ENCODE results near the gene VWF. TPM values are rescaled to one million over a fixed set of nuclear protein-coding genes. Genes with fewer than 3 reads are reported as not detected.

The VWF gene
- total and polyA plus RNA-seq, 2 of the 4 experiments (the other 2 are of a cell fraction) = under 0.01 to 0.09 TPM

GRCh38 chr12:5921966-5922899 is 202.2 kb downstream of the VWF start:
- Histone ChIP-seq H4K91ac (ENCODE audit: insufficient read depth, low read depth, low read length) (no peak overlapping the region), H4K5ac (ENCODE audit: low read depth, low read length) (no peak overlapping the region), H3K4me2 (ENCODE audit: low read depth, low read length) (no peak overlapping the region), H4K20me1 (ENCODE audit: insufficient read depth, low read length) (no peaks in the 10 kb centered on the region), H2AK5ac (ENCODE audit: low read depth, low read length) (no peak overlapping the region), H3K4me1 (ENCODE audit: control insufficient read depth, insufficient read depth, low read length) (no peaks in the 10 kb centered on the region), H3K9me3 (ENCODE audit: control insufficient read depth, insufficient read depth, low read length) (no peaks in the 10 kb centered on the region), H3K27ac (ENCODE audit: insufficient read depth, low read length) (no peak overlapping the region), H2BK120ac (ENCODE audit: low read depth, low read length) (no peak overlapping the region), H2AFZ (replicated peaks; ENCODE audit: low read length, poor library complexity) (no peak overlapping the region), H3K9ac (ENCODE audit: low read depth, low read length) (no peak overlapping the region), H3K4me3 (ENCODE audit: insufficient read depth, low read depth, low read length) (no peak overlapping the region), H3K18ac (ENCODE audit: low read depth, low read length) (no peak overlapping the region), H2AK9ac (replicated peaks; ENCODE audit: low read depth, low read length, poor library complexity) (no peak overlapping the region), H2BK15ac (ENCODE audit: low read depth, low read length) (no peak overlapping the region), H3K14ac (replicated peaks; ENCODE audit: low read depth, low read length) (no peak overlapping the region), H4K8ac (ENCODE audit: low read depth in 2 of 2, low read length in 2 of 2) (no peak overlapping the region), H2BK20ac (ENCODE audit: low read depth, low read length) (no peak overlapping the region), H3K27me3 (ENCODE audit: control insufficient read depth, insufficient read depth, low read length) (peaks cover 13% of the 10 kb centered on the region), H3K4ac (ENCODE audit: low read depth, low read length) (no peak overlapping the region), H3K56ac (ENCODE audit: extremely low read depth, insufficient read depth, low read length) (no peak overlapping the region), H3K9me1 (ENCODE audit: insufficient read depth, low read length) (no peaks in the 10 kb centered on the region), H3K79me1 (ENCODE audit: low read depth in 1 of 2, low read length in 2 of 2) (no peaks in the 10 kb centered on the region), H3K23ac (ENCODE audit: low read depth, low read length) (no peak overlapping the region), H3K36me3 (ENCODE audit: control insufficient read depth, insufficient read depth, low read length) (no peaks in the 10 kb centered on the region), H2BK5ac (ENCODE audit: low read depth, low read length, poor library complexity, severe bottlenecking) (no peak overlapping the region)
- in situ Hi-C loops (cut with MboI; ENCODE audit: low sequenced_read_pairs) (no loop called here), intact Hi-C loops (cut with micrococcal nuclease) (no loop called here), dilution Hi-C loops (cut with HindIII; ENCODE audit: low sequenced_read_pairs, unreplicated experiment) (no loop called here)
- CTCF ChIA-PET = no interaction called here
- POLR2A ChIA-PET (ENCODE audit: unreplicated experiment) = no interaction called here
- TF ChIP-seq MAZ (IDR thresholded peaks at IDR 0.05; ENCODE audit: borderline replicate concordance, low read depth, low read length) (no peak), CTCF (conservative IDR thresholded peaks at IDR 0.05; ENCODE audit: low read depth, low read length) (no peak), NFE2L2 (IDR thresholded peaks at IDR 0.05; ENCODE audit: low read depth, low read length) (no peak)
- ATAC-seq (ENCODE audit: low read depth) = no peak
- no TSS peak for BruUV-seq (replicated peaks)
- WGBS, 2 experiments (ENCODE audit: extremely low coverage in 2 of 2, insufficient read length in 1 of 2) = 43% methylated on average over 10 of the region's 15 CpGs; no CpG with 5 or more reads in 1 of the 2 experiments
- no peak for DNase-seq

All from IMR-90 (cell line).